ENCODE results near the gene KRTAP5-1.

DNA sequence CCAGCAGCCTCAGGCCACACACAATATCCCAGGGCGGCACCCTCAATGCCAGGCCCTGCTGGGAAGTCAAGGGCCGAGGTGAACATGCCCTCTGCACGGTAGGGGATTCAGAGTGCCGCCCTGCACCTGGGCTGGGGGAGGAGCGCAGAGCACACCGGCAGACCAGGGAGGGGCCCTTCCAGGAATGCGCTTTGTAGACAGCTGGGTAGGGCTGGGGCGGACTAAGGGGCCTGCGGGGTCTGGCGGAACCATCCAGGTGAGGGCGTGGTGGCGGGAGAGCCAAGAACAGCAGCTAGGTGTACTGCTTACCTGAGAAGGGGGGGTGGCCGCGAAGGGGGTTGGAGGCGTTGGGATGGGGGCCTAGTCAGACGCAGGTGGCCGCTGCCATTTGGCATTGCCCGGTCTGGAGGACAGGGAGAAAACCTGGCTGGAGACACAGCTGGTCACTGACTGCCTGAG, 39.0 kb downstream of the KRTAP5-1 start:
- TF ChIP-seq, protein P1, sequence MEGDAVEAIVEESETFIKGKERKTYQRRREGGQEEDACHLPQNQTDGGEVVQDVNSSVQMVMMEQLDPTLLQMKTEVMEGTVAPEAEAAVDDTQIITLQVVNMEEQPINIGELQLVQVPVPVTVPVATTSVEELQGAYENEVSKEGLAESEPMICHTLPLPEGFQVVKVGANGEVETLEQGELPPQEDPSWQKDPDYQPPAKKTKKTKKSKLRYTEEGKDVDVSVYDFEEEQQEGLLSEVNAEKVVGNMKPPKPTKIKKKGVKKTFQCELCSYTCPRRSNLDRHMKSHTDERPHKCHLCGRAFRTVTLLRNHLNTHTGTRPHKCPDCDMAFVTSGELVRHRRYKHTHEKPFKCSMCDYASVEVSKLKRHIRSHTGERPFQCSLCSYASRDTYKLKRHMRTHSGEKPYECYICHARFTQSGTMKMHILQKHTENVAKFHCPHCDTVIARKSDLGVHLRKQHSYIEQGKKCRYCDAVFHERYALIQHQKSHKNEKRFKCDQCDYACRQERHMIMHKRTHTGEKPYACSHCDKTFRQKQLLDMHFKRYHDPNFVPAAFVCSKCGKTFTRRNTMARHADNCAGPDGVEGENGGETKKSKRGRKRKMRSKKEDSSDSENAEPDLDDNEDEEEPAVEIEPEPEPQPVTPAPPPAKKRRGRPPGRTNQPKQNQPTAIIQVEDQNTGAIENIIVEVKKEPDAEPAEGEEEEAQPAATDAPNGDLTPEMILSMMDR (IDR thresholded peaks at IDR 0.05 in 2 of 3, conservative IDR thresholded peaks at IDR 0.05 in 1 of 3; ENCODE audit: control insufficient read depth in 2 of 3, extremely low read depth in 1 of 3, insufficient read depth in 1 of 3, low read depth in 3 of 3, low read length in 3 of 3): no peak
- TF ChIP-seq, protein P2, sequence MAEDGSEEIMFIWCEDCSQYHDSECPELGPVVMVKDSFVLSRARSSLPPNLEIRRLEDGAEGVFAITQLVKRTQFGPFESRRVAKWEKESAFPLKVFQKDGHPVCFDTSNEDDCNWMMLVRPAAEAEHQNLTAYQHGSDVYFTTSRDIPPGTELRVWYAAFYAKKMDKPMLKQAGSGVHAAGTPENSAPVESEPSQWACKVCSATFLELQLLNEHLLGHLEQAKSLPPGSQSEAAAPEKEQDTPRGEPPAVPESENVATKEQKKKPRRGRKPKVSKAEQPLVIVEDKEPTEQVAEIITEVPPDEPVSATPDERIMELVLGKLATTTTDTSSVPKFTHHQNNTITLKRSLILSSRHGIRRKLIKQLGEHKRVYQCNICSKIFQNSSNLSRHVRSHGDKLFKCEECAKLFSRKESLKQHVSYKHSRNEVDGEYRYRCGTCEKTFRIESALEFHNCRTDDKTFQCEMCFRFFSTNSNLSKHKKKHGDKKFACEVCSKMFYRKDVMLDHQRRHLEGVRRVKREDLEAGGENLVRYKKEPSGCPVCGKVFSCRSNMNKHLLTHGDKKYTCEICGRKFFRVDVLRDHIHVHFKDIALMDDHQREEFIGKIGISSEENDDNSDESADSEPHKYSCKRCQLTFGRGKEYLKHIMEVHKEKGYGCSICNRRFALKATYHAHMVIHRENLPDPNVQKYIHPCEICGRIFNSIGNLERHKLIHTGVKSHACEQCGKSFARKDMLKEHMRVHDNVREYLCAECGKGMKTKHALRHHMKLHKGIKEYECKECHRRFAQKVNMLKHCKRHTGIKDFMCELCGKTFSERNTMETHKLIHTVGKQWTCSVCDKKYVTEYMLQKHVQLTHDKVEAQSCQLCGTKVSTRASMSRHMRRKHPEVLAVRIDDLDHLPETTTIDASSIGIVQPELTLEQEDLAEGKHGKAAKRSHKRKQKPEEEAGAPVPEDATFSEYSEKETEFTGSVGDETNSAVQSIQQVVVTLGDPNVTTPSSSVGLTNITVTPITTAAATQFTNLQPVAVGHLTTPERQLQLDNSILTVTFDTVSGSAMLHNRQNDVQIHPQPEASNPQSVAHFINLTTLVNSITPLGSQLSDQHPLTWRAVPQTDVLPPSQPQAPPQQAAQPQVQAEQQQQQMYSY (CRISPR knock-in tag; IDR thresholded peaks at IDR 0.05): no peak
- TF ChIP-seq KDM1A (IDR thresholded peaks at IDR 0.05; ENCODE audit: borderline replicate concordance) (no peak), HDAC6 (IDR thresholded peaks at IDR 0.05; ENCODE audit: unreplicated experiment) (no peak)
